Testis (tissue), 2 donors: ENCODE measurements around the gene ACSM2A.

ENCODE experiments used
- CTCF ChIP-seq, 3 experiments: fragments of 450-650 bp in 2 of 3; fragments of 200-600 bp in 1 of 3; sonication (generic) in 1 of 3; IDR thresholded peaks; one replicate each; pipeline ENCODE4 v1.5.1; 2016 to 2019; ENCODE audit warnings: antibody characterized with exemption in 3 of 3, mild to moderate bottlenecking in 2 of 3, moderate library complexity in 1 of 3
- POLR2A ChIP-seq: fragments of 450-650 bp; IDR thresholded peaks from one replicate; pipeline ENCODE4 v1.6.1; 2017; ENCODE audit warnings: antibody characterized with exemption, mild to moderate bottlenecking, moderate library complexity

GRCh38 chr16:20415541-20415940 lies 35.8 kb upstream of the ACSM2A start:
- TF ChIP-seq POLR2A (no peak), CTCF (IDR thresholded peaks at IDR 0.05) (no peak)
